Fibroblast of lung (primary cell): ENCODE data around the gene GET3.

ENCODE experiments used
- EZH2 ChIP-seq: IDR thresholded peaks from 2 replicates; pipeline ENCODE4 v1.5.1; 2012; ENCODE audit warnings: low read length, control low read depth, mild to moderate bottlenecking; ENCODE audit errors: missing control alignments
- TF ChIP-seq, protein P1 (sequence below), 2 donors: IDR thresholded peaks in 1 of 2; conservative IDR thresholded peaks in 1 of 2; 1 replicate in 1 of 2; 2 replicates in 1 of 2; pipeline ENCODE4 v1.5.1; 2011 to 2012; ENCODE audit warnings: low read length in 2 of 2, control low read depth in 1 of 2, inconsistent platforms in 1 of 2, low read depth in 1 of 2, mild to moderate bottlenecking in 1 of 2

DNA sequence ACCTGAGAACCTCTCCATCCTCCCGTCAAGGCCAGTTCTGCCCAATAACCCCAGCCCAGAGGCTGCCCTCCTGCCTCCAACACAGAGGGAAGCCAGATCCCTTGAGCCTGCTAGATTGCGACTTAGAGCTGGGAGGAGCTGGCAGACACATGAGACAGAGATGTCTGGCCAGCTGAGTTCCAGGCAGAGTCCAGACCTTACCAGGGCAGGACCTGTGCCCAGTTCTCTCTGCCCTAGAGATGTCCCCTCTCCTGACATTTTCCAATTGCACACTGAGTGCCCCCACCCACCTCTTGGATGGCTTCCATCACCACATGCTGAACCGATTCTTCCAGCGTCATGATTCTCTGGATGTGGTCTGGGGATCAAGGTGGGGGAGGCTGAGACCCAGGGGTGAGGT, 35.0 kb downstream of the GET3 start:
- TF ChIP-seq, protein P1, sequence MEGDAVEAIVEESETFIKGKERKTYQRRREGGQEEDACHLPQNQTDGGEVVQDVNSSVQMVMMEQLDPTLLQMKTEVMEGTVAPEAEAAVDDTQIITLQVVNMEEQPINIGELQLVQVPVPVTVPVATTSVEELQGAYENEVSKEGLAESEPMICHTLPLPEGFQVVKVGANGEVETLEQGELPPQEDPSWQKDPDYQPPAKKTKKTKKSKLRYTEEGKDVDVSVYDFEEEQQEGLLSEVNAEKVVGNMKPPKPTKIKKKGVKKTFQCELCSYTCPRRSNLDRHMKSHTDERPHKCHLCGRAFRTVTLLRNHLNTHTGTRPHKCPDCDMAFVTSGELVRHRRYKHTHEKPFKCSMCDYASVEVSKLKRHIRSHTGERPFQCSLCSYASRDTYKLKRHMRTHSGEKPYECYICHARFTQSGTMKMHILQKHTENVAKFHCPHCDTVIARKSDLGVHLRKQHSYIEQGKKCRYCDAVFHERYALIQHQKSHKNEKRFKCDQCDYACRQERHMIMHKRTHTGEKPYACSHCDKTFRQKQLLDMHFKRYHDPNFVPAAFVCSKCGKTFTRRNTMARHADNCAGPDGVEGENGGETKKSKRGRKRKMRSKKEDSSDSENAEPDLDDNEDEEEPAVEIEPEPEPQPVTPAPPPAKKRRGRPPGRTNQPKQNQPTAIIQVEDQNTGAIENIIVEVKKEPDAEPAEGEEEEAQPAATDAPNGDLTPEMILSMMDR (conservative IDR thresholded peaks at IDR 0.05 in 1 of 2, IDR thresholded peaks at IDR 0.05 in 1 of 2; ENCODE audit: low read depth in 1 of 2, low read length in 2 of 2), result no peak
- TF ChIP-seq EZH2, result no peak
